Measurements from ENCODE around the gene GDPGP1. TPM values are rescaled to one million over a fixed set of nuclear protein-coding genes. Genes with fewer than 3 reads are reported as not detected.

The GDPGP1 gene
- total RNA-seq, 6 experiments from 2014 or later, result 4.5 to 6.3 (median 5.2) TPM

DNA sequence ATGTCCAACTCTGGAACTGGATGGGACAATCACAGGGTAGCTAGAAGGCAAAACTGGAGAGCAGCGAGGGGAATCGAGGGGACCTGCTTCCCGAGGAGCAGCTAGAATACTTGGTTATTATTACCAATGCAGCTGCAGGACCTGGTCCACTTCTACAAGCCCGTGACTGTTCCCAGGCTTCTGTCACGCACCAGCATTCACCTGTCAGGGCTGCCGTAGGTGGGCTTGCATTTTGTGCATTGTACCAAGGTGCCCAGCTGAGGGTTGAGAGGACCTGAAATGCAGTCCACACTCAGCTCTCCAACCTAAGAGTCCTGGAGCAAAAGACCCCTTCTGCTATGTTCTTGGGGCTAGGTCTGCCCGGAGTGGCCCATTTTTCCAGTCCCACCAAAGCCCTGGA lies 30.5 kb upstream of the GDPGP1 start:
- no peak for DNase-seq
- TF ChIP-seq, protein P1, sequence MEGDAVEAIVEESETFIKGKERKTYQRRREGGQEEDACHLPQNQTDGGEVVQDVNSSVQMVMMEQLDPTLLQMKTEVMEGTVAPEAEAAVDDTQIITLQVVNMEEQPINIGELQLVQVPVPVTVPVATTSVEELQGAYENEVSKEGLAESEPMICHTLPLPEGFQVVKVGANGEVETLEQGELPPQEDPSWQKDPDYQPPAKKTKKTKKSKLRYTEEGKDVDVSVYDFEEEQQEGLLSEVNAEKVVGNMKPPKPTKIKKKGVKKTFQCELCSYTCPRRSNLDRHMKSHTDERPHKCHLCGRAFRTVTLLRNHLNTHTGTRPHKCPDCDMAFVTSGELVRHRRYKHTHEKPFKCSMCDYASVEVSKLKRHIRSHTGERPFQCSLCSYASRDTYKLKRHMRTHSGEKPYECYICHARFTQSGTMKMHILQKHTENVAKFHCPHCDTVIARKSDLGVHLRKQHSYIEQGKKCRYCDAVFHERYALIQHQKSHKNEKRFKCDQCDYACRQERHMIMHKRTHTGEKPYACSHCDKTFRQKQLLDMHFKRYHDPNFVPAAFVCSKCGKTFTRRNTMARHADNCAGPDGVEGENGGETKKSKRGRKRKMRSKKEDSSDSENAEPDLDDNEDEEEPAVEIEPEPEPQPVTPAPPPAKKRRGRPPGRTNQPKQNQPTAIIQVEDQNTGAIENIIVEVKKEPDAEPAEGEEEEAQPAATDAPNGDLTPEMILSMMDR (IDR thresholded peaks at IDR 0.05), result no peak
- H3K36me3 Mint-ChIP-seq (ENCODE audit: low read depth), result no peaks in the 10 kb centered on the region; the same call in 1 of the 2 replicates
- peaks cover 10% of the 10 kb centered on the region for H3K4me1 Mint-ChIP-seq (ENCODE audit: low read depth)
- no peaks in the 10 kb centered on the region for H3K9me3 Mint-ChIP-seq
- peaks cover 4% of the 10 kb centered on the region for H3K27me3 Mint-ChIP-seq (ENCODE audit: insufficient read depth)
- H3K4me3 Mint-ChIP-seq, result no peak overlapping the region
- H3K27ac Mint-ChIP-seq, result no peak overlapping the region

DNA sequence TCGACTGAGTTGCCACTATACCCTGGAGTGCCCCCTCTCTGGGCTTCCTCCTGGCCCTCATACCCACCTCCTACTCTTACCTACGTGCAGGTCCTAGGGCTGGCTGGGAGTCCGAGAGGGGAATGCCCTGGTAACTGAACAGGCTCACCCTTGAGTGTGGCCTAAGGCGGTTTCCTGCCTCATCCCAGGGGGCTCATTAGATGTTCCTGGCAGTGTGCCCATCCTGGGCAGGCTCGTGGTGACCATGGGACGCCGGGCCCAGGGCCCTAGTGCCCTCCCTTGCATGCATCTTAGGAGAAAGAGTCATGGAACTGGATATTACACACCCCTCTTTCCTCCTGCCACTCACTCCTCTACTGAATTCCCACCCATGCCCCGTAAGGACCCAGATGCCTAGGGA lies 30.1 kb upstream of the GDPGP1 start:
- no peak overlapping the region for H3K27ac Mint-ChIP-seq
- H3K4me1 Mint-ChIP-seq (ENCODE audit: low read depth), result peaks cover 6% of the 10 kb centered on the region
- no peak for DNase-seq
- no peaks in the 10 kb centered on the region; the same call in 1 of the 2 replicates for H3K36me3 Mint-ChIP-seq (ENCODE audit: low read depth)
- no peak overlapping the region for H3K4me3 Mint-ChIP-seq
- no peaks in the 10 kb centered on the region for H3K9me3 Mint-ChIP-seq
- H3K27me3 Mint-ChIP-seq (ENCODE audit: insufficient read depth), result peaks cover 4% of the 10 kb centered on the region
- TF ChIP-seq, protein P1 (IDR thresholded peaks at IDR 0.05), result no peak

DNA sequence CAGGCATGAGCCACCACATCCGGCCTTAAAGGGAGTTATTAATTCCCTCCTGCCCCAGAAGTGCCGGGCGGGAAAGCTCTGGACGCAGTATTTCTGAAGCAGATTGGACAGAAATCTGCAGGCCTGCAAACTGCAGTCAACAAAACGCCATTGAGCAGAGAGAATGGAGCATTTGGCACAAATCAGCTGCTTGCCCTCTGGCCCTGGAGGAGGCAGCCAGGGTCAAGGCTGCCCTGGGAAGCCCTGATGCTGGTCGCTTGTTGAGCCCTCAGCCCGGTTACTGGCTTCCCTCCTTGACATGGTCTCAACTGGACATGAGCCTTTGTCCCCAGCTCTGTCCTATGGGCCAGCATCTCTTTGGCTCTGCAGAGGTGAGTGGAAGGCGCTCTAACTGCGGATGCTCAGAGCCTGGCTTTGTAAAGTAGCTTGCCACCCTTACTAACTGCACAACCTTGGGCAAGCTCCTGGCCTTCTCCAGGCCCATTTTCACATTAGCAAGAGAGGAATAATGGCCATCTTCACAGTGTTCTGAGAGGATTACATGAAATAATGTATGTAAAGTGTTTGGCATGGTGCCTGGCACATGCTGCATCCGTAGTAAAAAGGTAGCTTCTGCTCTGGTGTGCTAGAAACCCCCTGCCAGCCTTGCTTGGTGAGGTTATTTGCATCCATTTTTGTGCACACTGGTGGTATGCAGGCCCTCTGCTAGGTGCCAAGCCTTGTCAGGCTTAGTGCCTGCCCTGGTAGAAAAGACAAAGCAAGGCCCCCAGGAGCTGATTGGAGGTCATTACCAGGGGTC lies 28.8 kb upstream of the GDPGP1 start:
- no peak overlapping the region for H3K4me3 Mint-ChIP-seq
- no peaks in the 10 kb centered on the region for H3K9me3 Mint-ChIP-seq
- no peaks in the 10 kb centered on the region; the same call in 1 of the 2 replicates for H3K36me3 Mint-ChIP-seq (ENCODE audit: low read depth)
- H3K27ac Mint-ChIP-seq, result no peak overlapping the region
- DNase-seq, result no peak
- peaks cover 4% of the 10 kb centered on the region for H3K27me3 Mint-ChIP-seq (ENCODE audit: insufficient read depth)
- peaks cover 6% of the 10 kb centered on the region for H3K4me1 Mint-ChIP-seq (ENCODE audit: low read depth)
- TF ChIP-seq, protein P1 (IDR thresholded peaks at IDR 0.05), result no peak

DNA sequence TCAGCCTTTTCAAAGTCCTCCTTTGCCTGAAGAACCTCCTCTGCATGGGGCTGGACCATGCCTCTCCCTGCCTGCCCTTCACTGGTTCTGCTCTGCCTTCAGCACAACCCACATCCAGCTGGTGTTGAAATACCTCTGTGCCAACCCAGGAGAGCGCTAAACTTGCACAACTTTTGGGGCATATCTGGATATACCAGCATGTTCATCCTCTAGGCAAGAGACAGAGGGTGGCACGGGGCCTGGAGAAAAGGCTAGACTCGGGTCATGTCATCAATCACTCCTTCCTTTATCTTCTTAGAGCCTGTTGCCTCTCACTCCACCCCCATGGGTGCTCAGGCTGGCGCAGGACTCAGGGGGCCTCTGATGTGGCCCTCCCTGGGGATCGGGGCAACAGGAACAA lies 28.1 kb upstream of the GDPGP1 start:
- DNase-seq, result no peak
- Mint-ChIP-seq H3K4me3 (no peak overlapping the region), H3K4me1 (ENCODE audit: low read depth) (peaks cover 6% of the 10 kb centered on the region), H3K27ac (no peak overlapping the region), H3K27me3 (ENCODE audit: insufficient read depth) (peaks cover 4% of the 10 kb centered on the region; the same call in 1 of the 2 replicates), H3K36me3 (ENCODE audit: low read depth) (no peaks in the 10 kb centered on the region; the same call in 1 of the 2 replicates), H3K9me3 (no peaks in the 10 kb centered on the region)
- TF ChIP-seq, protein P1 (IDR thresholded peaks at IDR 0.05), result no peak

DNA sequence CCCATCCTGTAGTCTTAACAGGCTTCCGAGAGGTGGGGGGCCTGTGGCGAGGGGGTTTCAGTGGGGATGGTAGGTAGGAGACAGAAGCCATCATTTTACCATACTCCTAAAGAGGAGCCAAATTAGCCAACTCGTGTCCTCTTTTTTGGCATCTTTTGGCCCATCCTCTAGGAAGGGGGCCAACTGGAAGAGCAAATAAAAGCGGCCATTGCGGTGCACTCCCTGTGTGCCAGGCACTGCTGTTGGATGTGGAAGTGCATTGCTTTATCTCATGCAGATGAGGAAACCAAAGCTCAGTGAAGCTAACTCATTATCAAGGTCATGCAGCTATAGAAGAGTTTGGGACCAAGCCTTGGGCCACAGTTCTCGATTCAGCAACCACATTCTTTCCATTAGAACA lies 26.8 kb upstream of the GDPGP1 start:
- no peak for DNase-seq
- no peak overlapping the region for H3K27ac Mint-ChIP-seq
- no peaks in the 10 kb centered on the region; the same call in 1 of the 2 replicates for H3K36me3 Mint-ChIP-seq (ENCODE audit: low read depth)
- peaks cover 16% of the 10 kb centered on the region for H3K4me1 Mint-ChIP-seq (ENCODE audit: low read depth)
- TF ChIP-seq, protein P1 (IDR thresholded peaks at IDR 0.05), result no peak
- H3K4me3 Mint-ChIP-seq, result no peak overlapping the region
- H3K9me3 Mint-ChIP-seq, result no peaks in the 10 kb centered on the region
- H3K27me3 Mint-ChIP-seq (ENCODE audit: insufficient read depth), result peaks cover 4% of the 10 kb centered on the region; the same call in 1 of the 2 replicates
